Thyroid gland (tissue), 4 donors: ENCODE measurements around the gene BSN. TPM values are rescaled to one million over a fixed set of nuclear protein-coding genes. Genes with fewer than 3 reads are reported as not detected.

Experiments
- DNase-seq, 2 donors: peaks; one replicate each; pipeline ENCODE4 v3.0.0-alpha.2; 2019
- H3K27ac ChIP-seq, 3 donors: fragments of 200-600 bp; sonication (generic); 1 replicate in 2 of 3; 2 replicates in 1 of 3; pipeline ENCODE4 v1.5.1; 2016 to 2019; ENCODE audit warnings: mild to moderate bottlenecking in 1 of 3, moderate library complexity in 1 of 3
- H3K27me3 ChIP-seq: fragments of 200-600 bp; sonication (generic); one replicate; pipeline ENCODE4 v1.5.1; 2019
- H3K36me3 ChIP-seq, 2 donors: fragments of 200-600 bp; sonication (generic); one replicate each; pipeline ENCODE4 v1.5.1; 2016 to 2019
- H3K4me1 ChIP-seq, 2 donors: fragments of 200-600 bp; sonication (generic); one replicate each; pipeline ENCODE4 v1.5.1; 2017 to 2019
- H3K4me3 ChIP-seq, 3 donors: fragments of 200-600 bp; sonication (generic); replicated peaks in 1 of 3; 1 replicate in 2 of 3; 2 replicates in 1 of 3; pipeline ENCODE4 v1.5.1; 2016; ENCODE audit warnings: mild to moderate bottlenecking in 1 of 3
- H3K9me3 ChIP-seq: fragments of 200-600 bp; sonication (generic); one replicate; pipeline ENCODE4 v1.5.1; 2017
- CTCF ChIP-seq, 6 experiments: fragments of 200-600 bp in 3 of 6; fragments of 450-650 bp in 3 of 6; sonication (generic) in 3 of 6; IDR thresholded peaks; one replicate each; pipeline ENCODE4 v1.5.1; 2016 to 2019; ENCODE audit warnings: antibody characterized with exemption in 6 of 6, mild to moderate bottlenecking in 2 of 6, inconsistent platforms in 1 of 6, moderate library complexity in 1 of 6
- POLR2A ChIP-seq, 2 donors: fragments of 450-650 bp; IDR thresholded peaks; one replicate each; pipeline ENCODE4 v1.6.1; 2017; ENCODE audit warnings: antibody characterized with exemption in 2 of 2, mild to moderate bottlenecking in 2 of 2, moderate library complexity in 1 of 2
- WGBS, 2 donors: methylation state at CpG; one replicate each; pipeline ENCODE4 v1.1.5; 2017; 5-methylcytosine and 5-hydroxymethylcytosine counted together
- intact Hi-C: fragments of 100-400 bp; cut with DNase I; formaldehyde crosslinking; loops from one replicate; pipeline ENCODE4 v1.15.1; 2023
- total RNA-seq, 4 donors: library from RNA; depleted of rRNA; stranded (reverse); fragments of >200 nt; gene quantifications; one replicate each; pipeline ENCODE4 v1.2.3, GENCODE V29; 2016

BSN gene
- total RNA-seq, 4 donors from 2014 or later: 0.56 to 1.8 (median 0.99) TPM

GRCh38 chr3:49626101-49626581, 71.9 kb downstream of the BSN start:
- no peaks in the 10 kb centered on the region for H3K27me3 ChIP-seq
- no peaks in the 10 kb centered on the region for H3K9me3 ChIP-seq
- intact Hi-C loops: no loop called here
- no peak overlapping the region for H3K4me3 ChIP-seq
- no peak overlapping the region for H3K27ac ChIP-seq
- no peak for DNase-seq
- H3K36me3 ChIP-seq: no peaks in the 10 kb centered on the region
- WGBS, 2 donors: 71 to 72% methylated on average over 8 of the region's 8 CpGs
- H3K4me1 ChIP-seq: no peaks in the 10 kb centered on the region
- TF ChIP-seq CTCF (IDR thresholded peaks at IDR 0.05) (no peak), POLR2A (IDR thresholded peaks at IDR 0.05) (no peak)

- DNase-seq: no peak
- Histone ChIP-seq H3K36me3 (no peaks in the 10 kb centered on the region), H3K27me3 (no peaks in the 10 kb centered on the region), H3K4me1 (no peaks in the 10 kb centered on the region), H3K27ac (no peak overlapping the region), H3K4me3 (no peak overlapping the region), H3K9me3 (no peaks in the 10 kb centered on the region)
- intact Hi-C loops: no loop called here
- no peak for TF ChIP-seq CTCF (IDR thresholded peaks at IDR 0.05)
- TF ChIP-seq POLR2A (IDR thresholded peaks at IDR 0.05): no peak
- WGBS, 2 donors: 91 to 100% methylated on average over 1 of the region's 1 CpG
Measured at GRCh38 chr3:49626796-49627195, 72.5 kb downstream of the BSN start.

- Histone ChIP-seq H3K4me1 (no peaks in the 10 kb centered on the region), H3K27me3 (no peaks in the 10 kb centered on the region), H3K4me3 (no peak overlapping the region), H3K36me3 (no peaks in the 10 kb centered on the region), H3K9me3 (no peaks in the 10 kb centered on the region), H3K27ac (no peak overlapping the region)
- intact Hi-C loops: no loop called here
- TF ChIP-seq CTCF (IDR thresholded peaks at IDR 0.05) (no peak), POLR2A (IDR thresholded peaks at IDR 0.05) (no peak)
- DNase-seq: no peak
- whole genome bisulfite sequencing, 2 donors: 86 to 92% methylated on average over 5 of the region's 5 CpGs
Measured at GRCh38 chr3:49627634-49628033, 73.4 kb downstream of the BSN start.

GRCh38 chr3:49628249-49628648, 74.0 kb downstream of the BSN start:
- DNase-seq: no peak

GRCh38 chr3:49629451-49629850, 75.2 kb downstream of the BSN start:
- Histone ChIP-seq H3K27ac (no peak overlapping the region), H3K36me3 (no peaks in the 10 kb centered on the region), H3K9me3 (no peaks in the 10 kb centered on the region), H3K4me1 (no peaks in the 10 kb centered on the region), H3K4me3 (no peak overlapping the region), H3K27me3 (no peaks in the 10 kb centered on the region)
- 89 to 100% methylated on average over 2 to 3 of the region's 4 CpGs for WGBS, 2 donors
- intact Hi-C loops: no loop called here
- DNase-seq: no peak
- no peak for TF ChIP-seq CTCF (IDR thresholded peaks at IDR 0.05)
- no peak for TF ChIP-seq POLR2A (IDR thresholded peaks at IDR 0.05)

More at GRCh38 chr3:49628249-49628648, 74.0 kb downstream of the BSN start:
- no peak overlapping the region for H3K27ac ChIP-seq
- no peaks in the 10 kb centered on the region for H3K4me1 ChIP-seq
- 89 to 97% methylated on average over 2 of the region's 2 CpGs for WGBS, 2 donors
- H3K27me3 ChIP-seq: no peaks in the 10 kb centered on the region
- no peak overlapping the region for H3K4me3 ChIP-seq
- no peaks in the 10 kb centered on the region for H3K9me3 ChIP-seq
- TF ChIP-seq POLR2A (IDR thresholded peaks at IDR 0.05): no peak
- no peak for TF ChIP-seq CTCF (IDR thresholded peaks at IDR 0.05)
- intact Hi-C loops: no loop called here
- no peaks in the 10 kb centered on the region for H3K36me3 ChIP-seq
